NT2/D1 (cell line): ENCODE results near the gene TAC4.

ENCODE experiments used
- SUZ12 ChIP-seq: IDR thresholded peaks from 2 replicates; pipeline ENCODE4 v1.6.1; 2011; ENCODE audit not compliant: insufficient read length, insufficient read depth; ENCODE audit errors: extremely low read depth
- YY1 ChIP-seq: IDR thresholded peaks from 2 replicates; pipeline ENCODE4 v1.6.1; 2011; ENCODE audit not compliant: insufficient read length, insufficient read depth
- ZNF274 ChIP-seq: IDR thresholded peaks from 2 replicates; pipeline ENCODE4 v1.6.1; 2011; ENCODE audit warnings: mild to moderate bottlenecking, low read depth, low read length

GRCh38 chr17:49875685-49876084 lies 27.8 kb upstream of the TAC4 start:
- TF ChIP-seq ZNF274 (no peak), YY1 (no peak), SUZ12 (no peak)
